ENCODE data around the gene P2RX1. TPM values are rescaled to one million over a fixed set of nuclear protein-coding genes. Genes with fewer than 3 reads are reported as not detected.

P2RX1 gene
- polyA plus RNA-seq, 3 donors: 22.9 to 117 (median 33.8) TPM

GRCh38 chr17:3875317-3875716, 40.9 kb downstream of the P2RX1 start:
- Histone ChIP-seq H2AFZ (ENCODE audit: insufficient read depth, low read depth, low read length, poor library complexity, severe bottlenecking) (no peak overlapping the region), H3K4me3 (replicated peaks in 1 of 3; ENCODE audit: low read depth in 2 of 3, low read length in 3 of 3) (no peak overlapping the region), H3K36me3 (replicated peaks in 1 of 2; ENCODE audit: control insufficient read depth in 1 of 2, insufficient read depth in 2 of 2, low read length in 2 of 2) (peaks cover 24 to 28% of the 10 kb centered on the region in 2 donors), H3K4me2 (replicated peaks; ENCODE audit: extremely low read depth, low read length, poor library complexity, severe bottlenecking) (no peak overlapping the region), H3K9me3 (replicated peaks in 1 of 2; ENCODE audit: control insufficient read depth in 1 of 2, insufficient read depth in 1 of 2, low read length in 2 of 2) (no peaks in the 10 kb centered on the region), H3K27ac (ENCODE audit: low read depth in 1 of 2, low read length in 2 of 2) (no peak overlapping the region), H3K4me1 (ENCODE audit: control insufficient read depth in 1 of 2, insufficient read depth in 2 of 2, low read length in 2 of 2) (no peaks in the 10 kb centered on the region), H3K79me2 (ENCODE audit: insufficient read depth, low read length) (no peaks in the 10 kb centered on the region), H3K27me3 (ENCODE audit: control insufficient read depth in 2 of 2, insufficient read depth in 2 of 2, low read length in 2 of 2) (no peaks in the 10 kb centered on the region), H3K9ac (ENCODE audit: insufficient read depth, low read length, poor library complexity, severe bottlenecking) (no peak overlapping the region), H4K20me1 (ENCODE audit: insufficient read depth, low read length) (no peaks in the 10 kb centered on the region)
- WGBS (ENCODE audit: insufficient coverage): 98% methylated on average over 4 of the region's 7 CpGs
- Mint-ChIP-seq H3K36me3 (peaks cover 32 to 53% of the 10 kb centered on the region in 2 donors), H3K4me3 (no peak overlapping the region), H3K4me1 (peaks cover 5% of the 10 kb centered on the region), H3K9me3 (peaks cover 0 to 4% (median 0%) of the 10 kb centered on the region in 7 donors), H3K27me3 (ENCODE audit: low read depth in 3 of 3) (peaks cover 0 to 6% (median 3%) of the 10 kb centered on the region in 3 donors), H3K27ac (peak overlapping the region in 1 of 7 donors; percentile 32)
- no peak for DNase-seq
- no peak for TF ChIP-seq CTCF (IDR thresholded peaks at IDR 0.05)
- intact Hi-C loops (cut with micrococcal nuclease): no loop called here

- WGBS (ENCODE audit: insufficient coverage): 98% methylated on average over 9 of the region's 10 CpGs
- Histone ChIP-seq H3K9ac (ENCODE audit: insufficient read depth, low read length, poor library complexity, severe bottlenecking) (no peak overlapping the region), H3K36me3 (replicated peaks in 1 of 2; ENCODE audit: control insufficient read depth in 1 of 2, insufficient read depth in 2 of 2, low read length in 2 of 2) (peaks cover 23 to 28% of the 10 kb centered on the region in 2 donors), H3K4me1 (ENCODE audit: control insufficient read depth in 1 of 2, insufficient read depth in 2 of 2, low read length in 2 of 2) (no peaks in the 10 kb centered on the region), H4K20me1 (ENCODE audit: insufficient read depth, low read length) (no peaks in the 10 kb centered on the region), H2AFZ (ENCODE audit: insufficient read depth, low read depth, low read length, poor library complexity, severe bottlenecking) (no peak overlapping the region), H3K27me3 (ENCODE audit: control insufficient read depth in 2 of 2, insufficient read depth in 2 of 2, low read length in 2 of 2) (no peaks in the 10 kb centered on the region), H3K79me2 (ENCODE audit: insufficient read depth, low read length) (no peaks in the 10 kb centered on the region), H3K4me3 (replicated peaks in 1 of 3; ENCODE audit: low read depth in 2 of 3, low read length in 3 of 3) (no peak overlapping the region), H3K27ac (ENCODE audit: low read depth in 1 of 2, low read length in 2 of 2) (no peak overlapping the region), H3K4me2 (replicated peaks; ENCODE audit: extremely low read depth, low read length, poor library complexity, severe bottlenecking) (no peak overlapping the region), H3K9me3 (replicated peaks in 1 of 2; ENCODE audit: control insufficient read depth in 1 of 2, insufficient read depth in 1 of 2, low read length in 2 of 2) (no peaks in the 10 kb centered on the region)
- no peak for DNase-seq
- Mint-ChIP-seq H3K27ac (no peak overlapping the region), H3K4me3 (no peak overlapping the region), H3K27me3 (ENCODE audit: low read depth in 3 of 3) (peaks cover 0 to 5% (median 3%) of the 10 kb centered on the region in 3 donors), H3K4me1 (peaks cover 5% of the 10 kb centered on the region), H3K36me3 (peaks cover 25 to 46% of the 10 kb centered on the region in 2 donors), H3K9me3 (peaks cover 0 to 4% (median 0%) of the 10 kb centered on the region in 7 donors)
- intact Hi-C loops (cut with micrococcal nuclease): no loop called here
- TF ChIP-seq CTCF (IDR thresholded peaks at IDR 0.05): no peak
These were observed 42.4 kb downstream of the P2RX1 start for GRCh38 chr17:3873862-3874261.

Measured in CD14-positive monocyte (primary cell).